NCI-H1048 (cell line): ENCODE results near the gene THAP12.
"Not testable (repeated sequence)": the region's sequence is repeated elsewhere in the genome, so short reads cannot be mapped to it uniquely, and the experiment has no call there.

ENCODE experiments used
- DNase-seq: peaks from one replicate; lab custom pipeline; 2025; lab: John Stamatoyannopoulos, UW

The THAP12 gene

GRCh38 chr11:76323804-76324203 lies 57.1 kb downstream of the THAP12 start:
- no peak for DNase-seq

- not testable (repeated sequence) for DNase-seq
These were observed 57.6 kb downstream of the THAP12 start for GRCh38 chr11:76323375-76323774.

- no peak for DNase-seq
These were observed 58.0 kb downstream of the THAP12 start for GRCh38 chr11:76322942-76323341.

GRCh38 chr11:76322540-76322939 lies 58.4 kb downstream of the THAP12 start:
- DNase-seq, result no peak

- DNase-seq, result no peak
These were observed 59.0 kb downstream of the THAP12 start for GRCh38 chr11:76321820-76322524.

GRCh38 chr11:76321340-76321739 lies 59.6 kb downstream of the THAP12 start:
- DNase-seq, result no peak

GRCh38 chr11:76320929-76321328 lies 60.0 kb downstream of the THAP12 start:
- no peak for DNase-seq

- DNase-seq, result not testable (repeated sequence)
These were observed 61.1 kb downstream of the THAP12 start for GRCh38 chr11:76319798-76320197.

GRCh38 chr11:76318744-76319384 lies 62.1 kb downstream of the THAP12 start:
- DNase-seq, result peak; percentile 22

GRCh38 chr11:76317296-76317695 lies 63.6 kb downstream of the THAP12 start:
- DNase-seq, result no peak

GRCh38 chr11:76316726-76317125 lies 64.2 kb downstream of the THAP12 start:
- DNase-seq, result no peak

- no peak for DNase-seq
These were observed 65.6 kb downstream of the THAP12 start for GRCh38 chr11:76315182-76315853.

- no peak for DNase-seq
These were observed 66.2 kb downstream of the THAP12 start for GRCh38 chr11:76314741-76315090.

GRCh38 chr11:76313913-76314740 lies 66.8 kb downstream of the THAP12 start:
- no peak for DNase-seq

- DNase-seq, result no peak
These were observed 67.7 kb downstream of the THAP12 start for GRCh38 chr11:76313271-76313670.

- no peak for DNase-seq
These were observed 69.9 kb downstream of the THAP12 start for GRCh38 chr11:76310832-76311595.

- DNase-seq, result no peak
These were observed 72.8 kb downstream of the THAP12 start for GRCh38 chr11:76307978-76308747.

- no peak for DNase-seq
These were observed 73.5 kb downstream of the THAP12 start for GRCh38 chr11:76307396-76307795.

GRCh38 chr11:76303399-76303798 lies 77.5 kb downstream of the THAP12 start:
- DNase-seq, result no peak

- DNase-seq, result no peak
These were observed 77.9 kb downstream of the THAP12 start for GRCh38 chr11:76302996-76303395.
